Caco-2 (cell line): ENCODE data around the gene MCTP2. TPM values are rescaled to one million over a fixed set of nuclear protein-coding genes. Genes with fewer than 3 reads are reported as not detected.

Experiments
- BruUV-seq: library from RNA; stranded (reverse); fragments of 400-500 nt; replicated peaks from 2 replicates; lab custom pipeline; 2021; lab: Mats Ljungman, UMichigan
- CTCF ChIA-PET: fragments of 300-600 bp; sonication (Branson Sonifier 250); formaldehyde crosslinking; loops from one replicate; lab custom pipeline; 2022; ENCODE audit warnings: antibody characterized with exemption; lab: Charles Lee
- POLR2A ChIA-PET: fragments of 300-600 bp; sonication (Branson Sonifier 250); formaldehyde crosslinking; loops from one replicate; lab custom pipeline; 2022; ENCODE audit warnings: antibody characterized with exemption; lab: Charles Lee
- DNase-seq, 2 experiments: peaks; one replicate each; pipeline versions ENCODE4 v3.0.0 to v3.0.0-alpha.2; 2020 to 2022
- H3K27me3 ChIP-seq: replicated peaks from 2 replicates; pipeline ENCODE4 v1.6.0; 2011; ENCODE audit warnings: low read length; ENCODE audit not compliant: control insufficient read depth, insufficient read depth
- H3K36me3 ChIP-seq: 2 replicates; pipeline ENCODE4 v1.5.1; 2011; ENCODE audit warnings: low read length; ENCODE audit not compliant: control insufficient read depth, insufficient read depth
- H3K4me1 ChIP-seq: fragments of 250-450 bp; sonication (Bioruptor Pico); 2 replicates; pipeline ENCODE4 v1.5.1; 2020; ENCODE audit warnings: mild to moderate bottlenecking
- H3K4me3 ChIP-seq: 2 replicates; pipeline ENCODE4 v1.5.1; 2011; ENCODE audit warnings: low read depth, mild to moderate bottlenecking, control low read depth, low read length
- H3K9me3 ChIP-seq: fragments of 250-450 bp; sonication (Bioruptor Pico); 2 replicates; pipeline ENCODE4 v1.5.1; 2020; ENCODE audit warnings: mild to moderate bottlenecking, moderate library complexity
- H3K27ac Mint-ChIP-seq: one replicate; pipeline ENCODE4 v1.8.0; 2022; ENCODE audit warnings: mixed read lengths; ENCODE audit not compliant: unreplicated experiment
- H3K27me3 Mint-ChIP-seq: one replicate; pipeline ENCODE4 v1.8.0; 2022; ENCODE audit warnings: mixed read lengths; ENCODE audit not compliant: insufficient read depth, unreplicated experiment
- H3K36me3 Mint-ChIP-seq: one replicate; pipeline ENCODE4 v1.8.0; 2022; ENCODE audit warnings: mild to moderate bottlenecking, mixed read lengths; ENCODE audit not compliant: insufficient read depth, unreplicated experiment
- H3K4me1 Mint-ChIP-seq: one replicate; pipeline ENCODE4 v1.8.0; 2022; ENCODE audit warnings: low read depth, mixed read lengths; ENCODE audit not compliant: unreplicated experiment
- H3K4me3 Mint-ChIP-seq: one replicate; pipeline ENCODE4 v1.8.0; 2022; ENCODE audit warnings: mild to moderate bottlenecking, moderate library complexity, mixed read lengths; ENCODE audit not compliant: unreplicated experiment
- H3K9me3 Mint-ChIP-seq: one replicate; pipeline ENCODE4 v1.8.0; 2022; ENCODE audit warnings: mixed read lengths; ENCODE audit not compliant: unreplicated experiment
- CTCF ChIP-seq, 2 experiments: fragments of 200-600 bp in 1 of 2; IDR thresholded peaks; 1 replicate in 1 of 2; 2 replicates in 1 of 2; pipeline versions ENCODE4 v1.5.1 to v1.8.0; 2011 to 2022; ENCODE audit warnings: antibody characterized with exemption in 1 of 2, control low read depth in 1 of 2, inconsistent platforms in 1 of 2, low read depth in 1 of 2, low read length in 1 of 2, mild to moderate bottlenecking in 1 of 2, moderate library complexity in 1 of 2; ENCODE audit not compliant: insufficient read depth in 1 of 2, severe bottlenecking in 1 of 2, unreplicated experiment in 1 of 2
- intact Hi-C: fragments of 100-400 bp; cut with micrococcal nuclease; formaldehyde crosslinking; loops from one replicate; pipeline ENCODE4 v1.10.0; 2022; ENCODE audit not compliant: unreplicated experiment
- total RNA-seq: library from RNA; stranded (reverse); gene quantifications from 2 replicates; pipeline ENCODE4 v1.2.3, GENCODE V29; 2022

MCTP2 gene
- total RNA-seq, 1 experiment from 2014 or later: 9.9 TPM

GRCh38 chr15:94451466-94451865 is 220.1 kb downstream of the MCTP2 start:
- intact Hi-C loops: no loop called here
- POLR2A ChIA-PET: no interaction called here
- Mint-ChIP-seq H3K4me3 (no peak overlapping the region), H3K9me3 (no peaks in the 10 kb centered on the region), H3K4me1 (no peaks in the 10 kb centered on the region), H3K36me3 (no peaks in the 10 kb centered on the region), H3K27me3 (no peaks in the 10 kb centered on the region), H3K27ac (no peak overlapping the region)
- Histone ChIP-seq H3K4me1 (no peaks in the 10 kb centered on the region), H3K36me3 (no peaks in the 10 kb centered on the region), H3K4me3 (no peak overlapping the region), H3K27me3 (no peaks in the 10 kb centered on the region), H3K9me3 (no peaks in the 10 kb centered on the region)
- no TSS peak for BruUV-seq
- no peak for TF ChIP-seq CTCF (IDR thresholded peaks at IDR 0.05; ENCODE audit: insufficient read depth in 1 of 2, low read depth in 1 of 2, low read length in 1 of 2, severe bottlenecking in 1 of 2, unreplicated experiment in 1 of 2)
- DNase-seq: no peak
- CTCF ChIA-PET: no interaction called here

- DNase-seq: no peak
- Mint-ChIP-seq H3K9me3 (no peaks in the 10 kb centered on the region), H3K4me3 (no peak overlapping the region), H3K36me3 (no peaks in the 10 kb centered on the region), H3K4me1 (no peaks in the 10 kb centered on the region), H3K27me3 (no peaks in the 10 kb centered on the region), H3K27ac (no peak overlapping the region)
- CTCF ChIA-PET: no interaction called here
- POLR2A ChIA-PET: no interaction called here
- no peaks in the 10 kb centered on the region for H3K27me3 ChIP-seq
- no peaks in the 10 kb centered on the region for H3K4me1 ChIP-seq
- no peaks in the 10 kb centered on the region for H3K36me3 ChIP-seq
- H3K4me3 ChIP-seq: no peak overlapping the region
- intact Hi-C loops: no loop called here
- H3K9me3 ChIP-seq: no peaks in the 10 kb centered on the region
- no TSS peak for BruUV-seq
- no peak for TF ChIP-seq CTCF (IDR thresholded peaks at IDR 0.05; ENCODE audit: insufficient read depth in 1 of 2, low read depth in 1 of 2, low read length in 1 of 2, severe bottlenecking in 1 of 2, unreplicated experiment in 1 of 2)
Observed at GRCh38 chr15:94453227-94453988, 222.0 kb downstream of the MCTP2 start.

DNA sequence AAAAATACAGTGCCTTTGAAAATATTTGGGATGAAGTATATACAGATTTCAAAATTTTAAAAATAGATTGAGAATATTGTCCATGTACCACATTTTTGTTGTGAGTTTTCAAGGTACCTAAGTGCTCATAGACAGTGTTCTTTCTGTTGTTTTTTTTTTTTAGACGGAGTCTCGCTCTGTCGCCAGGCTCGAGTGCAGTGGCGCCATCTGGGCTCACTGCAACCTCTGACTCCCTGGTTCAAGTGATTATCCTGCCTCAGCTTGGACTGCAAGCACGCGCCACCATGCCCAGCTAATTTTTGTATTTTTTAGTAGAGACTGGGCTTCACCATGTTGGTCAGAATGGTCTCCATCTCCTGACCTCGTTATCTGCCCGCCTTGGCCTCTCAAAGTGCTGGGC is 223.9 kb downstream of the MCTP2 start:
- Histone ChIP-seq H3K36me3 (no peaks in the 10 kb centered on the region), H3K27me3 (no peaks in the 10 kb centered on the region), H3K9me3 (no peaks in the 10 kb centered on the region), H3K4me3 (no peak overlapping the region), H3K4me1 (no peaks in the 10 kb centered on the region)
- DNase-seq: no peak
- ChIA-PET CTCF (no interaction called here), POLR2A (no interaction called here)
- BruUV-seq: no TSS peak
- H3K36me3 Mint-ChIP-seq: no peaks in the 10 kb centered on the region
- H3K4me1 Mint-ChIP-seq: no peaks in the 10 kb centered on the region
- intact Hi-C loops: no loop called here
- no peak overlapping the region for H3K4me3 Mint-ChIP-seq
- H3K9me3 Mint-ChIP-seq: no peaks in the 10 kb centered on the region
- no peaks in the 10 kb centered on the region for H3K27me3 Mint-ChIP-seq
- no peak overlapping the region for H3K27ac Mint-ChIP-seq
- no peak for TF ChIP-seq CTCF (IDR thresholded peaks at IDR 0.05; ENCODE audit: insufficient read depth in 1 of 2, low read depth in 1 of 2, low read length in 1 of 2, severe bottlenecking in 1 of 2, unreplicated experiment in 1 of 2)
